Measurements from ENCODE around the gene TM6SF1.

GRCh38 chr15:83082730-83083386, 24.6 kb upstream of the TM6SF1 start:
- no peak for TF ChIP-seq POLR2AphosphoS5 (IDR thresholded peaks at IDR 0.05)
- TF ChIP-seq CTCF (IDR thresholded peaks at IDR 0.05), result no peak
